HCT116 (cell line): ENCODE measurements around the gene ARTN. TPM values are rescaled to one million over a fixed set of nuclear protein-coding genes. Genes with fewer than 3 reads are reported as not detected.
A peak's percentile ranks its signal among the peaks of the same experiment; 100 is the strongest.

Source experiments
- ATAC-seq: fragments of 200-7000 bp; cut with Tn5 transposase; 2 replicates; pipeline ENCODE4 v1.9.1; 2020; ENCODE audit warnings: mild to moderate bottlenecking, moderate library complexity
- BruUV-seq: library from RNA; stranded (reverse); fragments of 400-500 nt; replicated peaks from 2 replicates; lab custom pipeline; 2021; lab: Mats Ljungman, UMichigan
- CTCF ChIA-PET: fragments of 300-600 bp; sonication (Branson Sonifier 250); formaldehyde crosslinking; loops from one replicate; lab custom pipeline; 2021; ENCODE audit warnings: antibody characterized with exemption; lab: Charles Lee
- POLR2A ChIA-PET: fragments of 300-600, 350-600 bp; sonication (Branson Sonifier 250); formaldehyde crosslinking; loops from one replicate; lab custom pipeline; 2021; ENCODE audit warnings: antibody characterized with exemption; lab: Charles Lee
- RAD21 ChIA-PET, 2 experiments: fragments of 300-600 bp; sonication (Branson Sonifier 250); formaldehyde crosslinking; loops; one replicate each; lab custom pipeline; 2023; ENCODE audit warnings: low total read pairs in 2 of 2; ENCODE audit not compliant: uncharacterized antibody in 2 of 2, unreplicated experiment in 2 of 2, low non-redundant PET in 1 of 2; lab: Charles Lee
- DNase-seq: peaks from one replicate; pipeline ENCODE4 v3.0.0-alpha.2; 2010; ENCODE audit warnings: low read depth, low spot score
- H2AFZ ChIP-seq: fragments of 200-600 bp; shearing (Covaris generic), sonication (generic); 2 replicates; pipeline ENCODE4 v1.6.1; 2017; ENCODE audit warnings: low read depth, mixed run types, mixed read lengths, antibody characterized with exemption, low read length; ENCODE audit not compliant: poor library complexity, severe bottlenecking
- H3K27ac ChIP-seq: 2 replicates; pipeline ENCODE4 v1.5.1; 2012; ENCODE audit warnings: low read depth, low read length
- H3K27me3 ChIP-seq: fragments of 200-600 bp; sonication (generic); 2 replicates; pipeline ENCODE4 v1.6.1; 2016; ENCODE audit warnings: mixed run types, low read length, mixed read lengths; ENCODE audit not compliant: insufficient read depth
- H3K36me3 ChIP-seq, 2 experiments: fragments of 200-500 bp in 1 of 2; fragments of 200-600 bp in 1 of 2; sonication (Bioruptor generic) in 1 of 2; sonication (generic) in 1 of 2; 2 replicates each; pipeline versions ENCODE4 v1.5.1 to v1.6.1; 2014 to 2016; ENCODE audit warnings: low read length in 2 of 2, inconsistent platforms in 1 of 2, mixed read lengths in 1 of 2, mixed run types in 1 of 2; ENCODE audit not compliant: insufficient read depth in 2 of 2, control insufficient read depth in 1 of 2
- H3K4me1 ChIP-seq, 2 experiments: fragments of 200-600 bp in 1 of 2; sonication (generic) in 1 of 2; 2 replicates each; pipeline versions ENCODE4 v1.5.1 to v1.6.1; 2012 to 2017; ENCODE audit warnings: low read length in 2 of 2, inconsistent platforms in 1 of 2, mild to moderate bottlenecking in 1 of 2, mixed read lengths in 1 of 2, mixed run types in 1 of 2, moderate library complexity in 1 of 2; ENCODE audit not compliant: insufficient read depth in 2 of 2, control insufficient read depth in 1 of 2
- H3K4me2 ChIP-seq: fragments of 200-600 bp; sonication (generic); 2 replicates; pipeline ENCODE4 v1.6.1; 2017; ENCODE audit warnings: mixed run types, low read length, mixed read lengths
- H3K4me3 ChIP-seq, 2 experiments: fragments of 200-600 bp in 1 of 2; sonication (generic) in 1 of 2; replicated peaks in 1 of 2; 2 replicates each; pipeline ENCODE4 v1.5.1; 2011 to 2016; ENCODE audit warnings: low read length in 2 of 2, control low read depth in 1 of 2, low read depth in 1 of 2, mild to moderate bottlenecking in 1 of 2, mixed read lengths in 1 of 2, mixed run types in 1 of 2
- H3K79me2 ChIP-seq: fragments of 200-600 bp; sonication (generic); 2 replicates; pipeline ENCODE4 v1.6.1; 2017; ENCODE audit warnings: mild to moderate bottlenecking, mixed run types, low read length, moderate library complexity, mixed read lengths; ENCODE audit not compliant: insufficient read depth
- H3K9ac ChIP-seq: fragments of 200-600 bp; sonication (generic); 2 replicates; pipeline ENCODE4 v1.6.1; 2016; ENCODE audit warnings: low read length, mixed read lengths
- H3K9me2 ChIP-seq: fragments of 200-600 bp; sonication (generic), shearing (Covaris generic); 2 replicates; pipeline ENCODE4 v1.6.1; 2017; ENCODE audit warnings: mixed run types, mild to moderate bottlenecking, moderate library complexity; ENCODE audit not compliant: insufficient read depth
- H3K9me3 ChIP-seq, 2 experiments: fragments of 200-500 bp in 1 of 2; fragments of 200-600 bp in 1 of 2; sonication (Bioruptor generic) in 1 of 2; sonication (generic) in 1 of 2; 2 replicates each; pipeline ENCODE4 v1.6.1; 2014 to 2017; ENCODE audit warnings: low read length in 2 of 2, mixed read lengths in 2 of 2, inconsistent platforms in 1 of 2, low read depth in 1 of 2, mild to moderate bottlenecking in 1 of 2, mixed run types in 1 of 2, moderate library complexity in 1 of 2; ENCODE audit not compliant: control insufficient read depth in 1 of 2, insufficient read depth in 1 of 2
- H4K20me1 ChIP-seq: fragments of 200-600 bp; sonication (generic), shearing (Covaris generic); 2 replicates; pipeline ENCODE4 v1.6.1; 2017; ENCODE audit warnings: mixed run types, mild to moderate bottlenecking, moderate library complexity; ENCODE audit not compliant: insufficient read depth
- CEBPB ChIP-seq: IDR thresholded peaks from 2 replicates; pipeline ENCODE4 v1.6.1; 2012; ENCODE audit warnings: low read depth
- EGR1 ChIP-seq: IDR thresholded peaks from 2 replicates; pipeline ENCODE4 v1.6.1; 2012; ENCODE audit warnings: low read depth
- EZH2phosphoT487 ChIP-seq: fragments of 200-600 bp; IDR thresholded peaks from 2 replicates; pipeline ENCODE4 v1.6.1; 2018; ENCODE audit warnings: antibody characterized with exemption, borderline replicate concordance
- JUND ChIP-seq: IDR thresholded peaks from 2 replicates; pipeline ENCODE4 v1.6.1; 2012
- SIN3A ChIP-seq: IDR thresholded peaks from 2 replicates; pipeline ENCODE4 v1.6.1; 2012; ENCODE audit warnings: low read depth
- SRF ChIP-seq: IDR thresholded peaks from 2 replicates; pipeline ENCODE4 v1.6.1; 2012; ENCODE audit warnings: low read depth
- intact Hi-C: fragments of 100-400 bp; cut with micrococcal nuclease; formaldehyde crosslinking; loops from 2 replicates; pipeline ENCODE4 v1.10.0; 2022
- total RNA-seq: library from RNA; stranded (reverse); gene quantifications from one replicate; pipeline ENCODE4 v1.2.1, GENCODE V29; 2021; ENCODE audit not compliant: unreplicated experiment
- TF ChIP-seq, protein P1 (sequence below), 3 experiments: fragments of 200-600 bp in 1 of 3; sonication (generic) in 1 of 3; IDR thresholded peaks in 2 of 3; conservative IDR thresholded peaks in 1 of 3; 2 replicates each; pipeline ENCODE4 v1.5.1; 2012 to 2017; ENCODE audit warnings: low read depth in 2 of 3, low read length in 2 of 3, antibody characterized with exemption in 1 of 3, borderline replicate concordance in 1 of 3, control low read depth in 1 of 3, mild to moderate bottlenecking in 1 of 3, mixed read lengths in 1 of 3, mixed run types in 1 of 3, moderate library complexity in 1 of 3; ENCODE audit not compliant: insufficient read depth in 1 of 3
- TF ChIP-seq, protein P2 (sequence below): IDR thresholded peaks from 2 replicates; pipeline ENCODE4 v1.6.1; 2012; ENCODE audit warnings: low read depth

ARTN gene
- total RNA-seq, 1 experiment from 2014 or later, result 36.4 TPM

DNA sequence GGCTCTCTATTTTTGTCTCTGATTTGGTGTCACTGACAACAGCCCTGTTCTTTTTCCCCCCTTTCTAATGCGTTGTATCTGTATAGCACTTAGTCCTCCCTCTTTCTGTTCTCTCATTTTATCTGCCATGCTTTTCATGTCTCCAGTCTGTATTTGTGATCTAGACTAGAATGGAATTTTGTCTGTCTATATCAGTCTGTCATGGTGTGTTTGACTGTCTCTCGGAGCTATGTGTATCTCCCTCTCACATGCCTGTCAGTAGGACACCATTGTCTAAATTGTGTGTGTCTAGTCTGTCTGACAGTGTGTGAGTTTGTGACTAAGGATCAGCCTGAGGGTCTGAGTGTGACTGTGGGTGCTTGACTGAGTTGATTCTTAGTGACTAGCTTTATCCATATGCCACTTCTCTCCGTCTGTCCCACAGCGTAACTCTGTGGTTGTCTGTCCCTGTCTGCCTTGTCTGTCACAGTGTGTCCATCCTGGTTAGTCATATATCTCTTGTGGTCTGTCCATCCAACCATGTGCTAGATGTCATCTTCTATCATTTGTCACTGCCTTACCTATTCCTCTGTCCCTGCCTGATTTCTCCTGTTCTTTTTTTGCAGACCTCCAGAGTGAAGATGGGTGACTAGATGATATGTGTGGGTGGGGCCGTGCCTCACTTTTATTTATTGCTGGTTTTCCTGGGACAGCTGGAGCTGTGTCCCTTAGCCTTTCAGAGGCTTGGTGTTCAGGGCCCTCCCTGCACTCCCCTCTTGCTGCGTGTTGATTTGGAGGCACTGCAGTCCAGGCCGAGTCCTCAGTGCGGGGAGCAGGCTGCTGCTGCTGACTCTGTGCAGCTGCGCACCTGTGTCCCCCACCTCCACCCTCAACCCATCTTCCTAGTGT lies 44.0 kb downstream of the ARTN start:
- CTCF ChIA-PET, result interaction anchor here (1.3 kb wide), 1 partner anchor 71 kb away, joined by 3 read pairs; no protein-coding TSS in a partner anchor

More for the DNA sequence above, 44.0 kb downstream of the ARTN start:
- intact Hi-C loops, result no loop called here
- H2AFZ ChIP-seq, result no peak overlapping the region
- ChIA-PET RAD21 (no interaction called here), POLR2A (interaction anchor here (0.6 kb wide), 1 partner anchor 330 kb away, joined by 3 read pairs; no protein-coding TSS in a partner anchor)
- H3K36me3 ChIP-seq, result peaks cover 10 to 44% of the 10 kb centered on the region in 2 experiments; a peak in 3 of 4 replicates
- H4K20me1 ChIP-seq, result no peaks in the 10 kb centered on the region
- peak overlapping the region; percentile 81 for H3K27ac ChIP-seq
- no peak for DNase-seq
- H3K27me3 ChIP-seq, result no peaks in the 10 kb centered on the region
- no peak for ATAC-seq
- peak overlapping the region; percentile 87 for H3K4me2 ChIP-seq
- H3K79me2 ChIP-seq, result peaks cover 73% of the 10 kb centered on the region
- TF ChIP-seq SIN3A (no peak), SRF (no peak), EZH2phosphoT487 (no peak), EGR1 (no peak), JUND (no peak), CEBPB (no peak)
- TF ChIP-seq, protein P1, sequence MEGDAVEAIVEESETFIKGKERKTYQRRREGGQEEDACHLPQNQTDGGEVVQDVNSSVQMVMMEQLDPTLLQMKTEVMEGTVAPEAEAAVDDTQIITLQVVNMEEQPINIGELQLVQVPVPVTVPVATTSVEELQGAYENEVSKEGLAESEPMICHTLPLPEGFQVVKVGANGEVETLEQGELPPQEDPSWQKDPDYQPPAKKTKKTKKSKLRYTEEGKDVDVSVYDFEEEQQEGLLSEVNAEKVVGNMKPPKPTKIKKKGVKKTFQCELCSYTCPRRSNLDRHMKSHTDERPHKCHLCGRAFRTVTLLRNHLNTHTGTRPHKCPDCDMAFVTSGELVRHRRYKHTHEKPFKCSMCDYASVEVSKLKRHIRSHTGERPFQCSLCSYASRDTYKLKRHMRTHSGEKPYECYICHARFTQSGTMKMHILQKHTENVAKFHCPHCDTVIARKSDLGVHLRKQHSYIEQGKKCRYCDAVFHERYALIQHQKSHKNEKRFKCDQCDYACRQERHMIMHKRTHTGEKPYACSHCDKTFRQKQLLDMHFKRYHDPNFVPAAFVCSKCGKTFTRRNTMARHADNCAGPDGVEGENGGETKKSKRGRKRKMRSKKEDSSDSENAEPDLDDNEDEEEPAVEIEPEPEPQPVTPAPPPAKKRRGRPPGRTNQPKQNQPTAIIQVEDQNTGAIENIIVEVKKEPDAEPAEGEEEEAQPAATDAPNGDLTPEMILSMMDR (IDR thresholded peaks at IDR 0.05 in 2 of 3, conservative IDR thresholded peaks at IDR 0.05 in 1 of 3; ENCODE audit: borderline replicate concordance in 1 of 3, insufficient read depth in 1 of 3, low read depth in 2 of 3, low read length in 2 of 3), result no peak
- TF ChIP-seq, protein P2, sequence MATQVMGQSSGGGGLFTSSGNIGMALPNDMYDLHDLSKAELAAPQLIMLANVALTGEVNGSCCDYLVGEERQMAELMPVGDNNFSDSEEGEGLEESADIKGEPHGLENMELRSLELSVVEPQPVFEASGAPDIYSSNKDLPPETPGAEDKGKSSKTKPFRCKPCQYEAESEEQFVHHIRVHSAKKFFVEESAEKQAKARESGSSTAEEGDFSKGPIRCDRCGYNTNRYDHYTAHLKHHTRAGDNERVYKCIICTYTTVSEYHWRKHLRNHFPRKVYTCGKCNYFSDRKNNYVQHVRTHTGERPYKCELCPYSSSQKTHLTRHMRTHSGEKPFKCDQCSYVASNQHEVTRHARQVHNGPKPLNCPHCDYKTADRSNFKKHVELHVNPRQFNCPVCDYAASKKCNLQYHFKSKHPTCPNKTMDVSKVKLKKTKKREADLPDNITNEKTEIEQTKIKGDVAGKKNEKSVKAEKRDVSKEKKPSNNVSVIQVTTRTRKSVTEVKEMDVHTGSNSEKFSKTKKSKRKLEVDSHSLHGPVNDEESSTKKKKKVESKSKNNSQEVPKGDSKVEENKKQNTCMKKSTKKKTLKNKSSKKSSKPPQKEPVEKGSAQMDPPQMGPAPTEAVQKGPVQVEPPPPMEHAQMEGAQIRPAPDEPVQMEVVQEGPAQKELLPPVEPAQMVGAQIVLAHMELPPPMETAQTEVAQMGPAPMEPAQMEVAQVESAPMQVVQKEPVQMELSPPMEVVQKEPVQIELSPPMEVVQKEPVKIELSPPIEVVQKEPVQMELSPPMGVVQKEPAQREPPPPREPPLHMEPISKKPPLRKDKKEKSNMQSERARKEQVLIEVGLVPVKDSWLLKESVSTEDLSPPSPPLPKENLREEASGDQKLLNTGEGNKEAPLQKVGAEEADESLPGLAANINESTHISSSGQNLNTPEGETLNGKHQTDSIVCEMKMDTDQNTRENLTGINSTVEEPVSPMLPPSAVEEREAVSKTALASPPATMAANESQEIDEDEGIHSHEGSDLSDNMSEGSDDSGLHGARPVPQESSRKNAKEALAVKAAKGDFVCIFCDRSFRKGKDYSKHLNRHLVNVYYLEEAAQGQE, result no peak
- H3K4me1 ChIP-seq, result peaks cover 21 to 61% of the 10 kb centered on the region in 2 experiments
- H3K9me3 ChIP-seq, result no peaks in the 10 kb centered on the region
- H3K9me2 ChIP-seq, result no peaks in the 10 kb centered on the region
- peak overlapping the region in 1 of 2 experiments; percentile 73; a peak in 2 of 4 replicates for H3K4me3 ChIP-seq
- BruUV-seq, result no TSS peak
- peak overlapping the region; percentile 77 for H3K9ac ChIP-seq
